EH (cell line): Measurements from ENCODE around the gene FCHSD2.
"Not testable (repeated sequence)": the region's sequence is repeated elsewhere in the genome, so short reads cannot be mapped to it uniquely, and the experiment has no call there.

Experiments used
- DNase-seq: peaks from one replicate; pipeline ENCODE4 v3.0.0-alpha.2; 2015; ENCODE audit warnings: low read depth

Gene FCHSD2

DNA sequence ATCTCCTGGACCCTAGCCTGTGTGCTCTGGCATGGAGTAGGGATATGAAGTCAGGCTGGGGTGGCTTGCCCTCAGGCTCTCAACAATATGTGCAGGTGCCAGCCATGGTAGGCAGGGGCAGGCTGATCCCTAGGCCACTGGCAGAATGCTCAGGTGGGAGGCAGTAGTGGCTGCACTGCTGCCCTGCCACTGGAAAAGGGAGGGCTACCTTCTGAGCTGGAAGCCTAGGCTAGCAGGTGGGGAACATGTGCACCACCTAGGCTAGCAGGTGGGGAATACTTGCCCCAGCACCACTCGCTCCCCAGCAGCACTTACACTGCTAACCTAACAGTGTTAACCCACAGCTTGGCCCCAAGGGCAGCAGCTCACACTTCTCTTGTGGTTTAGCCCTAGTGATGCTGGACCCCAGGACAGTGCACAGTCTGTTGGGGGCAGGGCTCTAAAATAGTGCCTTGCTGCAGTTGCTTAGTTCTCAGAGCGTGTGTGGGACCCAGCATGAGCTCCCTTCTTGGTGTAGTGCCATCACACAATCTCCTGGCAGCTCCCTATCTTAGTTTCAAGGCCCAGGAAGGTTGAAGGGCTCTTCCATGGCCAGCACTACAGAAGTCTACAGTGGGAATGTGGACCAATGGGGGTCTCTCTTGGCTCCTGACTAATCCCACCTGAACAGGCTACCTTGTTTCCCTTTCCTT is 130.8 kb downstream of the FCHSD2 start:
- DNase-seq: no peak

DNA sequence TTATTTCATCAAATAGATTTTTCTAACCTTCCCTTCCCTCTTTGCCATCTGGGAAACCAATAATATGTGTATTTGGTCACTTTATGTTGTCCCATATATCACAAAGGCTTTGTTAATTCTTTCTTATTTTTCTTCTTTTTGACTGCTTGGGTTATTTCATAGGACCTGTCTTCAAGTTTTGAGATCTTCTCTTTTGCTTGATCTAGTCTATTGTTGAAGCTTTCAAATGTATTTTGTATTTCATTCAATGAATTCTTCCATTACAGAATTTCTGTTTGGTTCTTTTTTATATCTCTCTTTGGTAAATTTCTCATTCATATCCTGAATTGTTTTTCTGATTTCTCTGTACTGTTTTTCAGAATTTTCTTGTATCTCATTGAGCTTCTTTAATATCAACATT is 132.1 kb downstream of the FCHSD2 start:
- DNase-seq: no peak

DNA sequence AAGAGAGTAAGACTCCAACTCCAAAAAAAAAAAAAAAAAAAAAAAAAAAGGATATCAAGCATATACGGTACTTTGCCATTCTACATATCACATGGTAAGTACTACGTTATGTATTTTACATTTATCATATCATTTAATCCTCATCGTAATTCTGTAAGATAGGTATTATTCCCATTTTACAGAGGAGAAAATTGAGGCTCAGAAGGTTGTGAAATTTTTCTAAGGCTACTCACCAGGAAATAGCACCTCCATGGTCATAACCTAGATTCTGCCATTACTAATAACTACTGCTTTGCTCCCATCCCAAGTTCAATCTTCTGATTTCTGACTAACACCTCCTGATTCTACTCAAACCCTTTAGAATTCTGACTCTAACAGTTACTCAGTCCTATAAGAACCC is 138.0 kb downstream of the FCHSD2 start:
- no peak for DNase-seq

DNA sequence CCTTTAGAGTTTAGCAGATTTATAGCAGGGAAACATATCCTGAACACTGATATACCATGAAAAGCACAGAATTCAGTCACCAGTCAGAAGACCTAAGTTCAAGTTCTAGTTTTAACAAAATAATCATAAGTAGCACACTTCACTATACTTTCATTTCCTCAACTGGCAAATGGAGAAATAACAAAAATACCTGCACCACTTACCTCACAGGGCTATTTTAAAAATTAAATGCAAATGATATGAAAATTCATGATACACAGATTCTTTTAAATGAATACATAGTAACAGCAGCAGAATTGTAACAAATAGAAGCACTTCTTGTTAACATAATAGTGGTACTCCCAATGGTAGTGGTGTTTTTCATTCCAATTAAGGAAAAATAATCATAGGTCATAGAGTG is 139.0 kb downstream of the FCHSD2 start:
- DNase-seq: no peak

DNA sequence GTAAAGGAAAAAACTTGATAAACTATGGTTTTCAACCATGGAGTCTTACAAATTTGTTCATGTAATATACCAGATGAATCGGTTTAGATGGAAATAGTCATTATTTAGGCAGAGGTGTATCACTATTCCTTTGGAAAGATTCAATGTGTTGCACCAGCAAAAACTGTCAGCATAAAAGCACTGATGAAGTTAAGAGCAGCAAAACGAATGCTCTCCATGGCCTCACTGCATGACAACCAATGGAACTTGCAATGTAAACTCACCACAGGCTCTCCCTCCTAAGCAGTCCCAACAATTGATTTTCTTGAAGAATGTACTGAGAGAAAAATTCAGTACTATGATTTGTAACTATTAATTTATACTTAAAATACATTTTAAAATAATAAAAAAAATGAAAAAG is 139.9 kb downstream of the FCHSD2 start:
- DNase-seq: no peak

DNA sequence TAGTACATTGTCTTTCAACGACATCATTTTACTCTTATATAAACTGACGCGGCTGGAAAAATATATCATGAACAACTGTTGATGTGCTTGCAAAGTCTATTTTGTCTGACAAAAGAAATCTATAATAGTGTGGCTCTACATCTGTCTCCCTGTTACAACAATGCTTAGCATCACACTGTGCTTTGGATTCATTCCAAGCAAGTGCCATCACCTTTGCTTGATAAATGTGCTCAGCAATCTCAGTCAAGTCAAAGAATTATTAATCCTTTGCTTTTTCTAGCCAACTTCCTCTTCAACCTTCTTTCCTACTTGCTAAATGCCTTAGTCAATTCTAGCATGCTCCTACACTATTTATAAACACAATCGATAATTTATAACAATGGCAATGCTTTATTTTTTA is 140.5 kb downstream of the FCHSD2 start:
- DNase-seq: no peak

DNA sequence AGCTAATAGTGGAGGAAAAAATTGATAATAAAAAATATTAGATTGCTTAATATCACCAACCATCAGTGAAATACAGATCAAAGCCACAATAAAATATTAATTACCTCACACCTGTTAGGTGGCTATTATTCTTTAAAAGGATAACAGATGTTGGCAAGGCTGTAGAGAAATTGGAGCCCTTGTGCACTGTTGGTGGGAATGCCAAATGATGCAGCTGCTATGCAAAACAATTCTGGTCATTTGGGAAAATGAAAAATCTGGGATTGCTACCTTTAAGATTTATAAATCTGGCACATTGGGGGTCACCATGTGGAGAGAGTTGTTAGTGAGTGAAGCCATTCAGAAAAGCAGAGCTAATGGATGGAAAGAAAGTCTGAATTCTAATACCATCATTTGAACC is 143.4 kb downstream of the FCHSD2 start:
- no peak for DNase-seq

DNA sequence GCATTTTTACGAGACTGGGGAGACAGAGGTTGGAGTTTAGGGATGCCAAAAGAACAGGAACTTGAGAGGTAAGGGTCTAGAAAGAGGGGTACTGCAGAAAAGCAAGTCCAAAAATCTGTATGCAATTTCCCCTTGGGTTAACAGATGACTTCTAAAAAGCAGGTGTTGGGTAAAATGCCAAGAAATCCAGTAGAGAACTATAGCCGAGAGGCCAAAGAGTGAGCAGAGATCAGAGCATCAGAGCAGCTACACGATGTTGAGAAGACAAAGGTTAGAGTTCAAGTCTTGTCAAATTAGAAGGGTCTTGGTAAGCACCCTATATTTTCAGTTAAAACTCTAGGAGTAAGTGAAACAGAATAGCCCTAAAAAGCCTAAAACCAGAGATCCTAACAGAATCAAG is 145.2 kb downstream of the FCHSD2 start:
- no peak for DNase-seq

DNA sequence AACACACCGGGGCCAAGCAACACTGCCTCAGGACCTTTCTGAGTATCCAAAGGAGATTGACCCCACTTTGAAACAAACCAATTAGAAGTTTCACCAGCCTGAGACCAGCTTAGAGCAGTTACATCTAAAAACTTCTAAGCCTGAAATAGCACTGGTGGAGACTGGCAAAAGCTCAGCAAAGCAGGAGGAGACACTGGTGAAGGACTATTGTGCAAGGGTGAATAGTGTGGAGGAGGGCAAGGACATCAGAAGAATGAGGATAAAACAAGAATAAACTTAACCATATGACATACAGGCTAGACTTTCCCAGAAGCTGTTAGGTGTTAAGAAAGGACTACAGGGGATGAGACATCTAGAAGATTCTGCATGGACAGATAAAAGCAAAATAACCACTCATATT is 152.4 kb downstream of the FCHSD2 start:
- DNase-seq: peak; percentile 47

DNA sequence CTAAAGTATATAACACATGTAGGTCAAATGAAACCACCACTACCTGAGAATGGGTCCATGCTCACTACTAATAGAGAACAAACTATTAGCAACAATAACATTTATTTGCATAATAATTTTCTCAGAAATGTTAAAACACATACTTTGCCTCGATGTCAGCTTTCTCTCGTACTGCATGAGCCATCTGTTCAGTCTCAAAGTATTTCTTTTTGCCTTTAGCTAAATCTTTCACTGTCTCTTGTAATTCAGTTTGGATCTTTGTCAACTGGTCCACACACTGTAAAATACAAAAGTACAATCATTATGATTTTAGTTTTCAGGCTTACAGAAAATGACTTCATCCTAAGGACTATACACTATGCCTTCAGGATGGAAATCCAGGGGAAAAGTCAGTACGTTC is 153.3 kb downstream of the FCHSD2 start:
- no peak for DNase-seq

DNA sequence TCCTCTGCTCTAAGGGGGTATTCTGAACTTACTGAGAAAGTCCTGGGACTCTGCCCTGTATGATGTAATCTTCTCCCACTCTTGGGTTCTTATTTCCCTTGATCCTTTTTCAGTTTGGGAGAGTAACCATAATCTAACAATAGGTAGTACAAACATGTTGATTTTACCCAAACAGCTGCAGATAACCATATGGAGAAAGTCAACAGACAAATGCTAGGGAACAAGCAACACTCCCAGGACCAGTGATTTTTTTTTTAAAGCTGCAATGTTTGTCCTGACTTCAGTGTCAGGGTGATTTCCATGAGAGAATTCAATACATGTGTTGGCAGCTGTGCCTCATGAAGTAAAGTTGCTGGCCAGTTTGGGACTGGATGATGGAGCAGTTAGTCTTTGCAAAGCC is 156.5 kb downstream of the FCHSD2 start:
- no peak for DNase-seq

DNA sequence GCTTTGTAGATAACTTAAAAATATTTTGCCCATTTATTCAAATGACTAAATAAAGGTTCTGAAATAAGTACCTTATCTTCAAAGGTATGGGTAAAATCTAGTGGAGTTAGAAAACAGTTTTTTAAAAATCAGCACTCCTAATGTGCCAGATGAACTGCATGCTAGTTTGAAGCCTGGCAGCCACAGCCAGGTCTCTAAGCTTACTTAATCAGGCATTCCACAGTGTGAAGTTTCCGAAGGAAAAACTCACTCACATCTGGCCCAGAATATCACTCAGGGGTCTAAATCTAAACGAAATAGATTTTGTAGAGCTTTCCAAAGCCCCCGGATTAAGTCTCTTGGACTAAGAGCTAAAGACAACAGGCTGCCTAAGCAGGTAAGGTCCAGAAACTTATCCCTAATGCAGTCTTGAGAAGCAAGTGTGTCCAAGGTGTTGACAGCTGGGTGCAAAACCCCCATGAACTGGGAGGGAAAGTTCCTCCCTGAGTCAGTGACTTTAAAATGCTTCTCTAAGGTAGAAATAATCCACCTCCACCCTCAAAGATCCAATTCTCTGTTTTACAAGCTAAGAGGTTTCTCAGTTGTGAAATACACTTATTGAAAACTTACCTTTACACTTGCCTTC is 157.6 kb downstream of the FCHSD2 start:
- no peak for DNase-seq

DNA sequence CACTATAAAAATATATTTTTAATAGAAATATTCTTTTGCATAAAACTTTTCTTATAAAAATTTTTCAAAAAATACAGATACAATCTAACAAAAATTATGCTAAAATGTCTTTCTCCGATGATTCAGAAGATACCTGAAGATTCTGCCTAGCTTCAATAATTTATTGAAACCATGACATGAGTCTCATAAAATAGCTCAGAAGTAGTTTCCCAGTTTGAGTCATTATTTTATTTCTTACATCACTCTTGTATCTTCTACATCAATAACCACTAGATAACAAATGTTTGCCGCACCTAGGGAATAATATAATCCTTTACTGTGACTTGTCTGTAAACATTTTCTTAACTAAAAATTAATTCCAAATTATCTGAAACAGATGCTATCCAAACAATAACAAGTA is 158.6 kb downstream of the FCHSD2 start:
- DNase-seq: no peak

DNA sequence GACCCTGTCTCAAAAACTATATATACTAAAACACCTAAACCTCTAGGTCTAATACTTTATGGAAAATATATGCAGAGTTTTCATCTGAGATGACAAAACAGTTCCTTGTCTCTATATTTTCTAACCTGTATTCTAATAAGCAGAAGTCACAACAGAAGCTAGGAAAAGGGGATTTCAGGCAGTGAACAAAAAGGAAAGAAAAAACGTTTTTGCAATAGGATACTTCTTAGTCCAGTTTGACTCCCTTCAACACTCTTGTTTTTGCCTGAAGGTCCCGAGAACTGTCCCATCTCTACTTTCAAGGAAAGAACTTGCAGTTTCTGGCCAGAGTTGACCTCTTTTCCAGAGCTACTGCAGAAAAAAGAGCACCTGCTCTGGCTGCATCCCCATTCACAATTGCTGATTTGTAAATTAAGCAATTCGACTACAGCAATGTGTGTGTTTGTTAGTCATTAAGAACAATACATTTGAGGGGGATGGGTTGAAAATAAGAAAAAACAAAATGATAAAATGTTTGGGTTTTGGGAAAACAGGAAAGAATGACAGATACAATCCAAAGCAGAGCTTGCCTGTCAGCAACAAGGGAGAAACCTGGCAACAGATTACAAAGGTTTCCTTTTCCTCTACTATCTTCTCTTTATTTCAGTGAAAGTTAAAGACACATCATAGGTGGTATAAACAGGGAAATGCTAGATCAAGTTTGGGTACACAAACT is 160.0 kb downstream of the FCHSD2 start:
- no peak for DNase-seq

DNA sequence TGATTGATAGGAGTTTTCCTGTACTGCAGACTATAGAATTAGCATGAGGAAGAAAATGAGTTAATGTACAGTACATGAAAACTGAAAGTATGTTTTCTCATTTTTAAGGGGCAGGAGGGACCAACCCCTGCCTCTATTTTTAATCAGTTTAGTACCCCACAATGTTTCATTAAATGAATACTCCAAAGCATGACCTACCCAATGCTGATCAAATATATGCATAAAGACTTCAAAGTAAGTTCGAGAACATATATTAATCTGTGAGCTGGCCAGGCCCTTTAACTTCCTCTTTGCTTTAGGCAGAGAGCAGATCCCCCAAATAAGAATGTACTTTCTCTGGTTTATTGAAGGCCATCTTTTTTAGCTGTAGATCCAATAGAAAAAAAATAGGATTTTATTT is 161.0 kb downstream of the FCHSD2 start:
- no peak for DNase-seq

DNA sequence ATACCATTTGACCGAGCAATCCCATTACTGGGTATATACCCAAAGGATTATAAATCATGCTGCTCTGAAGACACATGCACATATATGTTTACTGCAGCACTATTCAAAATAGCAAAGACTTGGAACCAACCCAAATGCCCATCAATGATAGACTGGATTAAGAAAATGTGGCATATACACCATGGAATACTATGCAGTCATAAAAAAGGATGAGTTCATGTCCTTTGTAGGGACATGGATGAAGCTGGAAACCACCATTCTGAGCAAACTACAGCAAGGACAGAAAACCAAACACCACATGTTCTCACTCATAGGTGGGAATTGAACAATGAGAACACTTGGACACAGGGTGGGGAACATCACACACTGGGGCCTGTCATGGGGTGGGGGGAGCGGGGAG is 164.3 kb downstream of the FCHSD2 start:
- DNase-seq: not testable (repeated sequence)

DNA sequence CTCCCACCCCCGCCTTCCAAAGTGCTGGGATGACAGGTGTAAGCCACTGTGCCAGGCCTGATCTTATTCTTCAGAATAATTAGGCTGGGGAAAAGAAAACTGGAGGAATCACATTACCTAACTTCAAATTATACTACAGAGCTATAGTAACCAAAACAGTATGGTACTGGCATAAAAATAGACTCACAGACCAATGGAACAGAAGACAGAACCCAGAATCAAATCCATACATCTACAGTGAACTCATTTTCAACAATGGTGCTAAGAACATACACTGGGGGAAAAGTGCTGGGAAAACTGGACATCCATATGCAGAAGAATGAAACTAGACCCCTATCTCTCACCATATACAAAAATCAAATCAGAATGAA is 165.6 kb downstream of the FCHSD2 start:
- DNase-seq: not testable (repeated sequence)

DNA sequence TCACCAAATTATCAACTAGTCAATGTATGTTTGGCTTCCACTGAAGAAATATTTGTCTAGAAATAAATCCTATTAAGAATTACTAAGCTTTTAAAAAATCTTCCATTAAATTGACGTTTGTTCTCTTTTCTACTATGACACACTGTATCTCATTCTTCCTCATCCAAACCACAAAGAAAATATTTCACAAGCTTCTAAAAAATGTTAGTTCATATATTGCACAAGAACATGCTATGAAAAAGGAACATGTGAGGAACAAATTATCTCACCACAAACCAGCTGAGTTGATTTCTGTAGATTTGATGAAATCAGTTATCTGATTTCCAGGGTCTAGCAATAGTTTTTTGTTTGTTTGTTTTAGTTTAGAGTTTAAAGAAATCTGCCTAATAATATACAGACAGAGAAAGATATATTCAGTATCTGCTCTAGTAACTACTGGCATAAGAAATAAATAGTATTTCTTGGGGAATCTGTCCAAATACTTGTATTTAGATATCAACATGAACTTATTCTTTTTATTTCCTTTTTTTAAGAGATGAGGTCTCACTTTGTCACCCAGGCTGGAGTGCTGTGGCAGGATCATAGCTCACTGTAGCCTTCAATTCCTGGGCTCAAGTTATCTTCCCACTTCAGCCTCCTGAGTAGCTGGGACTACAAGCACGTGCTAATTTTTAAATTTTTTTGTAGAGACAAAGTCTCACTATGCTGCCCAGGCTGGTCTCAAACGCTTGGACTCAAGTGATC is 166.2 kb downstream of the FCHSD2 start:
- peak; percentile 93 for DNase-seq

DNA sequence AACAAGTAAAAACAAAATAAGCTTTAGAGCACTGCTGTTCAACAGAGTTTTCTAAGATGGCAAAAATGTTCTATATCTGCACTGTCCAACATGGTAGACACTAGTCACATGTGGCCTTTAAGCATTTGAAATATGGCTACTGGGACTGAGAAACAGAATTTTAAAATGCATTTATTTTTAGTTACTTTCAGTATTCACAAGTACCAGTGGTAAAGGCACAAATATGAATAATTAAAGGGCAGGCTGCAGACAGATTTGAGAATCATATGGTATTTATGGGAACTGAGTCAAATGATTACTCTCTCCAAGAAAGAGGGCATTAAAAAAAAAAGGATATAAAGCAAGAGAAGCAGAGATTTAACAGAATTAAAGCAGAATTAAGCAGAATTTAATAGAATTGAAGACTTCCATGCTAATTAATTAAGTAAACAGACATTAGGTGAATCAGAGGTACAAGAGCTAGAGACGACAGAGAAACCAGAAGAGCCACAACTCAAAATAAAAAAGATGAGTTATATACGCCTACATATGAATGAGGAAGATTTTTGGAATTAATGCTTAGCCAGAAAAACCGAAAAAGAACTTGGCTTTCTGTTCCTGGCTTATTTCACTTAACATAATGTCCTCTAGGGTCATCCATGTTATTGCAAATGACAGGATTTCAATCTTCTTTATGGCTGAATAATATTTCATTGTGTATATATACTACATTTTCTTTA is 167.5 kb downstream of the FCHSD2 start:
- DNase-seq: no peak

DNA sequence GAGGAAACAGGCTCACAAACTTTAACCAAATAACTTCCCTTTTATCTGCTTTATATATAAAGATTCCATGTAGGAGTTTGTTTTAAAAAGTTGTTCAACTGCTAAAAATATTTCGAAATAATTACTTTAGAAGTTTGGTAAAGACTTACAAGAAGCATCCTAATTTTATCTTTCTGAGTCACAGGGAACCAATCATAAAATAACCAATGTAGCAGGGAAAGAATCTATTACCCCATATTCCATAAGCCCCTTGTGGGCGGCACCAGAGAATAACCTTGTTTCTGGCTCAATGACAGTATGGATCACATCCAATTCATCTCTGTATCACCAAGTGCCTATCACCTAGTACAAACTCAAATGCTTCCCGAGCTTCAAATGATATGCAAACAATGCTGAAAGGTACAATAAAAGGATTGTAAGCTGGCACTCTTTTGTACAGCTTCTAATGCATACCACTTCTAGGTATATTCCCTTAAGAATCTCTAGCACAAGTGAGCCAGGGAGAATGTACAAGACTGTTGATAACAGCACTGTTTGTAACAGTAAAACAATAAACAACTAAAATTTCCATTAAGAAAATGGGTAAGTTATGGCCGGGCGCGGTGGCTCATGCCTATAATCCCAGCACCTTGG is 169.5 kb downstream of the FCHSD2 start:
- peak; percentile 66 for DNase-seq

DNA sequence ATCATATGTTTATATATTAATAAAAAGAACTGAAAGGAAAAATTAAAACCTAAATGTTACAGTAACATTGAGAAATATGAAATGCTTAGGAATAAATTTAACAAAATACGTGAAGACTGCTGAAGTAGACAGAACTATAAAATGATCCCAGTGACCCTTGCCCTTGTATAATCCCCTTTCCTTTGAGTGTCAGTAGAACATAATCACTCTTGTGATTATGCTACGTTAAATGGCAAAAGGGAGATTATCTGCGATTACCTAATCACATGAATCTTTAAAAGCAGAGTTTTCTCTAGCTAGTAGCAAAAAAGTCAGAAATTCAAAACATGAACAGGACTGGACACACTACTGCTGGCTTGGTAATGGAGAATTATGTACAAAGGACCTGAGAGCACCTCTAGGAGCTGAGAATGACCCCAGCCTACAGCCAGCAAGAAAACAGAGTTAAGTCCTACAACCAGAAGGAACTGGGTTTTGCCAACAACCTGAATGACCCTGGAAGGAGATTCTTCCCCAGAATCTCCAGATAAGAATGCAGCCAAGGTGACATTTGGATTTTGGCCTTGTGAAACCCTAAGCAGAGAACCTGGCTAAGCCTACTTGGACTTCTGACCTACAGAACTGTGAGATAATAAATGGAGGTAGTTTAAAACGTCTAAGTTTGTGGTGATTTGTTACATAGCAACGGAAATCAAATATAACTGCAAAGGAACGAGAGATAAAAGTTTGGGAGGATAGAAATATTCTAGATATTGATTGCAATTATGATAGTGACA is 170.7 kb downstream of the FCHSD2 start:
- no peak for DNase-seq
